RWPE2 (cell line): ENCODE measurements around the gene TM6SF1.
"Not testable (repeated sequence)": the region's sequence is repeated elsewhere in the genome, so short reads cannot be mapped to it uniquely, and the experiment has no call there.

Experiments used
- ATAC-seq: fragments of 200-7000 bp; cut with Tn5 transposase; 3 replicates; pipeline ENCODE4 v1.9.1; 2021; ENCODE audit warnings: low read depth
- DNase-seq: peaks from one replicate; pipeline ENCODE4 v3.0.0-alpha.2; 2020; ENCODE audit warnings: low spot score
- H3K27ac ChIP-seq: fragments of 450-650 bp; 2 replicates; pipeline ENCODE4 v1.5.1; 2017; ENCODE audit warnings: mild to moderate bottlenecking; ENCODE audit not compliant: poor library complexity, severe bottlenecking
- H3K27me3 ChIP-seq: fragments of 250-450 bp; sonication (Bioruptor Pico); 2 replicates; pipeline ENCODE4 v1.5.1; 2021; ENCODE audit warnings: mild to moderate bottlenecking, moderate library complexity; ENCODE audit not compliant: insufficient read depth, poor library complexity, severe bottlenecking
- H3K36me3 ChIP-seq: fragments of 250-450 bp; sonication (Bioruptor Pico); 2 replicates; pipeline ENCODE4 v1.5.1; 2020; ENCODE audit warnings: low read depth, mild to moderate bottlenecking, moderate library complexity
- H3K4me1 ChIP-seq: fragments of 250-450 bp; sonication (Bioruptor Pico); 2 replicates; pipeline ENCODE4 v1.5.1; 2021; ENCODE audit warnings: mild to moderate bottlenecking, moderate library complexity; ENCODE audit not compliant: insufficient read depth, poor library complexity, severe bottlenecking
- H3K4me3 ChIP-seq: fragments of 250-450 bp; sonication (Bioruptor Pico); 2 replicates; pipeline ENCODE4 v1.5.1; 2021; ENCODE audit warnings: mild to moderate bottlenecking, moderate library complexity; ENCODE audit not compliant: severe bottlenecking
- H3K9me3 ChIP-seq: fragments of 250-450 bp; sonication (Bioruptor Pico); 2 replicates; pipeline ENCODE4 v1.5.1; 2021; ENCODE audit warnings: mild to moderate bottlenecking, moderate library complexity; ENCODE audit not compliant: severe bottlenecking
- CTCF ChIP-seq: fragments of 450-650 bp; IDR thresholded peaks from one replicate; pipeline ENCODE4 v1.5.1; 2017; ENCODE audit warnings: mild to moderate bottlenecking, moderate library complexity; ENCODE audit not compliant: poor library complexity, severe bottlenecking

The TM6SF1 gene

GRCh38 chr15:83166218-83166617 lies 58.8 kb downstream of the TM6SF1 start:
- H3K27me3 ChIP-seq = no peaks in the 10 kb centered on the region
- no peak for DNase-seq
- no peak overlapping the region for H3K4me3 ChIP-seq
- no peak overlapping the region for H3K27ac ChIP-seq
- no peak for ATAC-seq
- peaks cover 6% of the 10 kb centered on the region for H3K4me1 ChIP-seq
- TF ChIP-seq CTCF = no peak
- H3K9me3 ChIP-seq = peaks cover 8% of the 10 kb centered on the region
- H3K36me3 ChIP-seq = peaks cover 22% of the 10 kb centered on the region

- H3K27ac ChIP-seq = no peak overlapping the region
- no peaks in the 10 kb centered on the region for H3K27me3 ChIP-seq
- no peak overlapping the region for H3K4me3 ChIP-seq
- DNase-seq (no peak), ATAC-seq (no peak)
- H3K9me3 ChIP-seq = peaks cover 8% of the 10 kb centered on the region
- TF ChIP-seq CTCF = no peak
- peaks cover 6% of the 10 kb centered on the region for H3K4me1 ChIP-seq
- peaks cover 19% of the 10 kb centered on the region for H3K36me3 ChIP-seq
Observed at GRCh38 chr15:83166830-83167229, 59.4 kb downstream of the TM6SF1 start.

DNA sequence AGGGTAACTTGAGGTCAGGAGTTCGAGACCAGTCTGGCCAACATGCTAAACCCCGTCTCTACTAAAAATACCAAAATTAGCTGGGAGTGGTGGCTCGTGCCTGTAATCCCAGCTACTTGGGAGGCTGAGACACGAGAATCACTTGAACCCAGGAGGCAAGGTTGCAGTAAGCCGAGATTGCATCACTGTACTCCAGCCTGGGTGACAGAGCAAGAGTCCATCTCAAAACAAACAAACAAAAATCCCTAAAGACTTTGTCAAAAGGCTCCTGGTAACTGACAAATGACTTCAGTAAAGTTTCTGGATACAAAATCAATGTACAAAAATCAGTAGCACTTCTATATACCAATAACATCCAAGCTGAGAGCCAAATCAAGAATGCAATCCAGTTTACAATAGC lies 62.1 kb downstream of the TM6SF1 start:
- not testable (repeated sequence) for H3K4me3 ChIP-seq, H3K9me3 ChIP-seq, H3K27ac ChIP-seq

GRCh38 chr15:83170474-83171165 lies 63.2 kb downstream of the TM6SF1 start:
- ATAC-seq (no peak), DNase-seq (no peak)
- no peaks in the 10 kb centered on the region for H3K36me3 ChIP-seq
- H3K9me3 ChIP-seq = peaks cover 6% of the 10 kb centered on the region
- H3K27ac ChIP-seq = no peak overlapping the region
- H3K4me1 ChIP-seq = no peaks in the 10 kb centered on the region
- H3K27me3 ChIP-seq = no peaks in the 10 kb centered on the region
- no peak overlapping the region for H3K4me3 ChIP-seq
- no peak for TF ChIP-seq CTCF

More for the DNA sequence above, 62.1 kb downstream of the TM6SF1 start:
- DNase-seq, H3K27me3 ChIP-seq, ATAC-seq, H3K36me3 ChIP-seq, H3K4me1 ChIP-seq: not testable (repeated sequence)

DNA sequence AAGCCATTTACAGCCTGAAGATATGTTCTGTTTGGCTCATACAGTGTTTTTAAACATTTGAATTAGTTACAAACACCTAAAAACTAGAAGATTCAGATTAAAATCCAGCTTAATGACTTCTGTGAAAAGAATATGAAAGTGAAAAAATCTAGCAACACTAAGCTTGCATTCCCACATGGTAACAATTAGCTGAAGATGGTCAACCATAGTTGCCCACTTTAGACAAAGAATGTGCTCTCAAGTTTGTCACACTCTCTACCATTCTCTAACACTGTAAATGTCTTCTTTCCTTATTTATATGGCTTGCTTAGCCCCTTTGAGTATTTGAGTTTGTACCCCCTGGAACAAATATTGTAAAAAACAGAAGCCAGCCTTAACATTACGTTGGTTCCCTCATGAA lies 67.4 kb downstream of the TM6SF1 start:
- Histone ChIP-seq H3K4me1 (no peaks in the 10 kb centered on the region), H3K4me3 (no peak overlapping the region), H3K36me3 (peaks cover 5% of the 10 kb centered on the region; the same call in 1 of the 2 replicates), H3K27me3 (no peaks in the 10 kb centered on the region), H3K27ac (no peak overlapping the region), H3K9me3 (peaks cover 3% of the 10 kb centered on the region)
- DNase-seq (no peak), ATAC-seq (no peak)
- TF ChIP-seq CTCF = no peak
